WTC11 (cell line): Measurements from ENCODE around the gene AHRR. TPM values are rescaled to one million over a fixed set of nuclear protein-coding genes. Genes with fewer than 3 reads are reported as not detected.

Experiments
- ATF1 ChIP-seq: sonication (generic); formaldehyde crosslinking; IDR thresholded peaks from 2 replicates; pipeline ENCODE4 v1.8.1; 2023; ENCODE audit warnings: mild to moderate bottlenecking, moderate library complexity, missing genetic modification reagents
- CREM ChIP-seq: sonication (generic); formaldehyde crosslinking; IDR thresholded peaks from 2 replicates; pipeline ENCODE4 v1.8.1; 2022; ENCODE audit warnings: mild to moderate bottlenecking, missing genetic modification reagents, moderate library complexity
- GABPB1 ChIP-seq: sonication (generic); formaldehyde crosslinking; IDR thresholded peaks from 2 replicates; pipeline ENCODE4 v1.8.1; 2023; ENCODE audit warnings: mild to moderate bottlenecking, missing genetic modification reagents
- GTF2I ChIP-seq: fragments of 250-450 bp; sonication (Bioruptor Pico); conservative IDR thresholded peaks from 2 replicates; pipeline ENCODE4 v1.4.0; 2021; ENCODE audit warnings: mild to moderate bottlenecking
- KAT7 ChIP-seq: sonication (generic); formaldehyde crosslinking; IDR thresholded peaks from 2 replicates; pipeline ENCODE4 v1.8.1; 2023; ENCODE audit warnings: missing genetic modification reagents, mild to moderate bottlenecking, borderline replicate concordance
- NFYB ChIP-seq: sonication (generic); formaldehyde crosslinking; conservative IDR thresholded peaks from 2 replicates; pipeline ENCODE4 v1.8.0; 2022; ENCODE audit warnings: low read depth, missing genetic modification reagents
- NR2C2 ChIP-seq: sonication (generic); formaldehyde crosslinking; IDR thresholded peaks from 2 replicates; pipeline ENCODE4 v1.8.0; 2022; ENCODE audit warnings: mild to moderate bottlenecking, missing genetic modification reagents
- TCF7 ChIP-seq: sonication (generic); formaldehyde crosslinking; IDR thresholded peaks from 2 replicates; pipeline ENCODE4 v1.8.0; 2022; ENCODE audit warnings: mild to moderate bottlenecking, low read depth, missing genetic modification reagents, moderate library complexity
- TP53 ChIP-seq: sonication (generic); formaldehyde crosslinking; IDR thresholded peaks from 2 replicates; pipeline ENCODE4 v1.8.1; 2023; ENCODE audit warnings: mild to moderate bottlenecking, missing genetic modification reagents
- ZBTB21 ChIP-seq: sonication (generic); formaldehyde crosslinking; IDR thresholded peaks from 2 replicates; pipeline ENCODE4 v1.8.1; 2023; ENCODE audit warnings: mild to moderate bottlenecking, missing genetic modification reagents, borderline replicate concordance
- ZNF232 ChIP-seq: sonication (generic); formaldehyde crosslinking; IDR thresholded peaks from 2 replicates; pipeline ENCODE4 v1.8.0; 2022; ENCODE audit warnings: mild to moderate bottlenecking, missing genetic modification reagents
- ZNF423 ChIP-seq: fragments of 250-450 bp; sonication (Bioruptor Pico); IDR thresholded peaks from 2 replicates; pipeline ENCODE4 v2.1.2; 2022; ENCODE audit warnings: mild to moderate bottlenecking, moderate library complexity
- ZNF671 ChIP-seq: fragments of 250-450 bp; sonication (Bioruptor Pico); IDR thresholded peaks from 2 replicates; pipeline ENCODE4 v1.8.0; 2021; ENCODE audit warnings: mild to moderate bottlenecking
- total RNA-seq: library from RNA; stranded (reverse); gene quantifications from 3 replicates; pipeline ENCODE4 v1.2.3, GENCODE V29; 2021
- TF ChIP-seq, protein P1 (sequence below): sonication (generic); formaldehyde crosslinking; conservative IDR thresholded peaks from 2 replicates; pipeline ENCODE4 v1.8.1; 2022; ENCODE audit warnings: mild to moderate bottlenecking, missing genetic modification reagents
- TF ChIP-seq, protein P2 (sequence below): sonication (generic); formaldehyde crosslinking; IDR thresholded peaks from 2 replicates; pipeline ENCODE4 v1.8.1; 2023; ENCODE audit warnings: mild to moderate bottlenecking, missing genetic modification reagents
- TF ChIP-seq, protein P3 (sequence below): sonication (generic); formaldehyde crosslinking; IDR thresholded peaks from 2 replicates; pipeline ENCODE4 v1.8.1; 2023; ENCODE audit warnings: mild to moderate bottlenecking, missing genetic modification reagents
- TF ChIP-seq, protein P4 (sequence below): sonication (generic); formaldehyde crosslinking; IDR thresholded peaks from 2 replicates; pipeline ENCODE4 v1.8.0; 2022; ENCODE audit warnings: mild to moderate bottlenecking, missing genetic modification reagents
- TF ChIP-seq, protein P5 (sequence below): sonication (generic); formaldehyde crosslinking; IDR thresholded peaks from 2 replicates; pipeline ENCODE4 v1.8.1; 2023; ENCODE audit warnings: mild to moderate bottlenecking, missing genetic modification reagents, moderate library complexity
- TF ChIP-seq, protein P6 (sequence below): fragments of 250-450 bp; sonication (Bioruptor Pico); IDR thresholded peaks from 2 replicates; pipeline ENCODE4 v1.9.0; 2021; ENCODE audit warnings: mild to moderate bottlenecking
- TF ChIP-seq, protein P7 (sequence below): sonication (generic); formaldehyde crosslinking; IDR thresholded peaks from 2 replicates; pipeline ENCODE4 v1.8.1; 2022; ENCODE audit warnings: mild to moderate bottlenecking, missing genetic modification reagents, moderate library complexity, borderline replicate concordance
- TF ChIP-seq, protein P8 (sequence below): sonication (generic); formaldehyde crosslinking; IDR thresholded peaks from 2 replicates; pipeline ENCODE4 v1.8.1; 2023; ENCODE audit warnings: mild to moderate bottlenecking, missing genetic modification reagents, borderline replicate concordance
- TF ChIP-seq, protein P9 (sequence below): sonication (generic); formaldehyde crosslinking; IDR thresholded peaks from 2 replicates; pipeline ENCODE4 v1.8.1; 2022; ENCODE audit warnings: low read depth, missing genetic modification reagents, borderline replicate concordance

AHRR gene
- total RNA-seq, 1 experiment from 2014 or later, result 4.5 TPM

DNA sequence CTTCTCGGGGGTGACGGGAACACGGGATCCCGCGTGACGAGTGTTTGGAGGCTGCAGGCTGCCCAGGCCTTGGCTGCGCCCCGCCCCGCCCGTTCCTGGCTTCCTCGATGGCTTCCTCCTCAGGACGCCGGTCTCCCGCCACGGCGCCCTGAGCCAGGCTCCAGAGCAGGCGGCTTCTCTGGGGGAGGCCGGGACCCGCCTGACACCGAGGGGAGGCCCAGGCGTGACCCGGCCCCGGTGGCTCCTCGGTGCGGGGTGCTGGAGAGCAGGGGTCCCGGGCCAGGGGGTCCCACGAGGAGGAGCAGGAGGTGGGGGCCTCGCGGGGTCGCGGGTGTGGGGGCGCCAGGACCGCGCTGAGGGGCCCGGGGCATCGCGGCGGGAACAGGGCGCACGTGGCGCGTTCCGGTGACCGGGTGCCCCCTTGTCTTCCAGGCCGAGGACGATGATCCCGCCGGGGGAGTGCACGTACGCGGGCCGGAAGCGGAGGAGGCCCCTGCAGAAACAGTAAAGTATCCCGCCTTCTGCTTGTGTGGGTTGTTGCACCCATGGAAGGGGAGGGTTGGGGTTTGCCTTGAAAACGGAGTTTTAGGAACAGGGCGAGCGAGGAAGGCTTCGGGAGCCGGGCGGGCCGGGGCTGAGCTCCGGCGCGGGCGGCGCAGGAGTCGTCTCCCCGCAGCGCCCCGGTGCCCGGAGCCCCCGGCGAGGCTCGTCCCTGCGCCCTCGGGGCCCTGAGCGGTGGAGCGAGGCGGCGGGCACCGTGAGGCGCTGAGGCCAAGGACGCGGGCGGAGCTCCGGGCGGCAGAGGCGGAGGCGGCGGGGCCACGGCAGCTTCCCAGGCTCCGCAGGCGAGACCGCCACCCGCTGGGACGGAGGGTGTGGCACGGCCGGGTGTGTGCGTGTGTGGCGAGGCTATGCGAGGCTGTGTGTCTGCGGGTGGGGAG lies 22.2 kb downstream of the AHRR start (continued):
- TF ChIP-seq, protein P1, sequence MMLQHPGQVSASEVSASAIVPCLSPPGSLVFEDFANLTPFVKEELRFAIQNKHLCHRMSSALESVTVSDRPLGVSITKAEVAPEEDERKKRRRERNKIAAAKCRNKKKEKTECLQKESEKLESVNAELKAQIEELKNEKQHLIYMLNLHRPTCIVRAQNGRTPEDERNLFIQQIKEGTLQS (CRISPR knock-in tag), result no peak
- TF ChIP-seq ZNF232 (CRISPR knock-in tag), result 0 out of 2 replicates have a peak, but pooled peaks have one; percentile 56
- TF ChIP-seq GTF2I (CRISPR knock-in tag), result no peak
- TF ChIP-seq ZNF423 (CRISPR knock-in tag), result peak; percentile 5; the same call in 1 of the 2 replicates
- TF ChIP-seq, protein P2, sequence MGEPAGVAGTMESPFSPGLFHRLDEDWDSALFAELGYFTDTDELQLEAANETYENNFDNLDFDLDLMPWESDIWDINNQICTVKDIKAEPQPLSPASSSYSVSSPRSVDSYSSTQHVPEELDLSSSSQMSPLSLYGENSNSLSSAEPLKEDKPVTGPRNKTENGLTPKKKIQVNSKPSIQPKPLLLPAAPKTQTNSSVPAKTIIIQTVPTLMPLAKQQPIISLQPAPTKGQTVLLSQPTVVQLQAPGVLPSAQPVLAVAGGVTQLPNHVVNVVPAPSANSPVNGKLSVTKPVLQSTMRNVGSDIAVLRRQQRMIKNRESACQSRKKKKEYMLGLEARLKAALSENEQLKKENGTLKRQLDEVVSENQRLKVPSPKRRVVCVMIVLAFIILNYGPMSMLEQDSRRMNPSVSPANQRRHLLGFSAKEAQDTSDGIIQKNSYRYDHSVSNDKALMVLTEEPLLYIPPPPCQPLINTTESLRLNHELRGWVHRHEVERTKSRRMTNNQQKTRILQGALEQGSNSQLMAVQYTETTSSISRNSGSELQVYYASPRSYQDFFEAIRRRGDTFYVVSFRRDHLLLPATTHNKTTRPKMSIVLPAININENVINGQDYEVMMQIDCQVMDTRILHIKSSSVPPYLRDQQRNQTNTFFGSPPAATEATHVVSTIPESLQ (CRISPR knock-in tag), result no peak
- TF ChIP-seq, protein P3, sequence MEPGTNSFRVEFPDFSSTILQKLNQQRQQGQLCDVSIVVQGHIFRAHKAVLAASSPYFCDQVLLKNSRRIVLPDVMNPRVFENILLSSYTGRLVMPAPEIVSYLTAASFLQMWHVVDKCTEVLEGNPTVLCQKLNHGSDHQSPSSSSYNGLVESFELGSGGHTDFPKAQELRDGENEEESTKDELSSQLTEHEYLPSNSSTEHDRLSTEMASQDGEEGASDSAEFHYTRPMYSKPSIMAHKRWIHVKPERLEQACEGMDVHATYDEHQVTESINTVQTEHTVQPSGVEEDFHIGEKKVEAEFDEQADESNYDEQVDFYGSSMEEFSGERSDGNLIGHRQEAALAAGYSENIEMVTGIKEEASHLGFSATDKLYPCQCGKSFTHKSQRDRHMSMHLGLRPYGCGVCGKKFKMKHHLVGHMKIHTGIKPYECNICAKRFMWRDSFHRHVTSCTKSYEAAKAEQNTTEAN, result peak; percentile 78
- no peak for TF ChIP-seq ATF1
- TF ChIP-seq ZBTB21 (CRISPR knock-in tag), result no peak
- TF ChIP-seq GABPB1 (CRISPR knock-in tag), result no peak
- TF ChIP-seq, protein P4, sequence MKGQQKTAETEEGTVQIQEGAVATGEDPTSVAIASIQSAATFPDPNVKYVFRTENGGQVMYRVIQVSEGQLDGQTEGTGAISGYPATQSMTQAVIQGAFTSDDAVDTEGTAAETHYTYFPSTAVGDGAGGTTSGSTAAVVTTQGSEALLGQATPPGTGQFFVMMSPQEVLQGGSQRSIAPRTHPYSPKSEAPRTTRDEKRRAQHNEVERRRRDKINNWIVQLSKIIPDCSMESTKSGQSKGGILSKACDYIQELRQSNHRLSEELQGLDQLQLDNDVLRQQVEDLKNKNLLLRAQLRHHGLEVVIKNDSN (CRISPR knock-in tag), result peak; percentile 26; the same call in 1 of the 2 replicates
- TF ChIP-seq, protein P5, sequence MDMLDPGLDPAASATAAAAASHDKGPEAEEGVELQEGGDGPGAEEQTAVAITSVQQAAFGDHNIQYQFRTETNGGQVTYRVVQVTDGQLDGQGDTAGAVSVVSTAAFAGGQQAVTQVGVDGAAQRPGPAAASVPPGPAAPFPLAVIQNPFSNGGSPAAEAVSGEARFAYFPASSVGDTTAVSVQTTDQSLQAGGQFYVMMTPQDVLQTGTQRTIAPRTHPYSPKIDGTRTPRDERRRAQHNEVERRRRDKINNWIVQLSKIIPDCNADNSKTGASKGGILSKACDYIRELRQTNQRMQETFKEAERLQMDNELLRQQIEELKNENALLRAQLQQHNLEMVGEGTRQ (CRISPR knock-in tag), result no peak; the same call in 1 of the 2 replicates
- no peak for TF ChIP-seq TP53 (CRISPR knock-in tag)
- no peak for TF ChIP-seq KAT7 (CRISPR knock-in tag)
- TF ChIP-seq, protein P6, sequence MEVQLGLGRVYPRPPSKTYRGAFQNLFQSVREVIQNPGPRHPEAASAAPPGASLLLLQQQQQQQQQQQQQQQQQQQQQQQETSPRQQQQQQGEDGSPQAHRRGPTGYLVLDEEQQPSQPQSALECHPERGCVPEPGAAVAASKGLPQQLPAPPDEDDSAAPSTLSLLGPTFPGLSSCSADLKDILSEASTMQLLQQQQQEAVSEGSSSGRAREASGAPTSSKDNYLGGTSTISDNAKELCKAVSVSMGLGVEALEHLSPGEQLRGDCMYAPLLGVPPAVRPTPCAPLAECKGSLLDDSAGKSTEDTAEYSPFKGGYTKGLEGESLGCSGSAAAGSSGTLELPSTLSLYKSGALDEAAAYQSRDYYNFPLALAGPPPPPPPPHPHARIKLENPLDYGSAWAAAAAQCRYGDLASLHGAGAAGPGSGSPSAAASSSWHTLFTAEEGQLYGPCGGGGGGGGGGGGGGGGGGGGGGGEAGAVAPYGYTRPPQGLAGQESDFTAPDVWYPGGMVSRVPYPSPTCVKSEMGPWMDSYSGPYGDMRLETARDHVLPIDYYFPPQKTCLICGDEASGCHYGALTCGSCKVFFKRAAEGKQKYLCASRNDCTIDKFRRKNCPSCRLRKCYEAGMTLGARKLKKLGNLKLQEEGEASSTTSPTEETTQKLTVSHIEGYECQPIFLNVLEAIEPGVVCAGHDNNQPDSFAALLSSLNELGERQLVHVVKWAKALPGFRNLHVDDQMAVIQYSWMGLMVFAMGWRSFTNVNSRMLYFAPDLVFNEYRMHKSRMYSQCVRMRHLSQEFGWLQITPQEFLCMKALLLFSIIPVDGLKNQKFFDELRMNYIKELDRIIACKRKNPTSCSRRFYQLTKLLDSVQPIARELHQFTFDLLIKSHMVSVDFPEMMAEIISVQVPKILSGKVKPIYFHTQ (CRISPR knock-in tag), result no peak
- TF ChIP-seq, protein P7, sequence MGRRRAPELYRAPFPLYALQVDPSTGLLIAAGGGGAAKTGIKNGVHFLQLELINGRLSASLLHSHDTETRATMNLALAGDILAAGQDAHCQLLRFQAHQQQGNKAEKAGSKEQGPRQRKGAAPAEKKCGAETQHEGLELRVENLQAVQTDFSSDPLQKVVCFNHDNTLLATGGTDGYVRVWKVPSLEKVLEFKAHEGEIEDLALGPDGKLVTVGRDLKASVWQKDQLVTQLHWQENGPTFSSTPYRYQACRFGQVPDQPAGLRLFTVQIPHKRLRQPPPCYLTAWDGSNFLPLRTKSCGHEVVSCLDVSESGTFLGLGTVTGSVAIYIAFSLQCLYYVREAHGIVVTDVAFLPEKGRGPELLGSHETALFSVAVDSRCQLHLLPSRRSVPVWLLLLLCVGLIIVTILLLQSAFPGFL (CRISPR knock-in tag), result no peak
- 0 out of 2 replicates have a peak, but pooled peaks have one; percentile 17 for TF ChIP-seq NFYB (CRISPR knock-in tag)
- TF ChIP-seq, protein P8, sequence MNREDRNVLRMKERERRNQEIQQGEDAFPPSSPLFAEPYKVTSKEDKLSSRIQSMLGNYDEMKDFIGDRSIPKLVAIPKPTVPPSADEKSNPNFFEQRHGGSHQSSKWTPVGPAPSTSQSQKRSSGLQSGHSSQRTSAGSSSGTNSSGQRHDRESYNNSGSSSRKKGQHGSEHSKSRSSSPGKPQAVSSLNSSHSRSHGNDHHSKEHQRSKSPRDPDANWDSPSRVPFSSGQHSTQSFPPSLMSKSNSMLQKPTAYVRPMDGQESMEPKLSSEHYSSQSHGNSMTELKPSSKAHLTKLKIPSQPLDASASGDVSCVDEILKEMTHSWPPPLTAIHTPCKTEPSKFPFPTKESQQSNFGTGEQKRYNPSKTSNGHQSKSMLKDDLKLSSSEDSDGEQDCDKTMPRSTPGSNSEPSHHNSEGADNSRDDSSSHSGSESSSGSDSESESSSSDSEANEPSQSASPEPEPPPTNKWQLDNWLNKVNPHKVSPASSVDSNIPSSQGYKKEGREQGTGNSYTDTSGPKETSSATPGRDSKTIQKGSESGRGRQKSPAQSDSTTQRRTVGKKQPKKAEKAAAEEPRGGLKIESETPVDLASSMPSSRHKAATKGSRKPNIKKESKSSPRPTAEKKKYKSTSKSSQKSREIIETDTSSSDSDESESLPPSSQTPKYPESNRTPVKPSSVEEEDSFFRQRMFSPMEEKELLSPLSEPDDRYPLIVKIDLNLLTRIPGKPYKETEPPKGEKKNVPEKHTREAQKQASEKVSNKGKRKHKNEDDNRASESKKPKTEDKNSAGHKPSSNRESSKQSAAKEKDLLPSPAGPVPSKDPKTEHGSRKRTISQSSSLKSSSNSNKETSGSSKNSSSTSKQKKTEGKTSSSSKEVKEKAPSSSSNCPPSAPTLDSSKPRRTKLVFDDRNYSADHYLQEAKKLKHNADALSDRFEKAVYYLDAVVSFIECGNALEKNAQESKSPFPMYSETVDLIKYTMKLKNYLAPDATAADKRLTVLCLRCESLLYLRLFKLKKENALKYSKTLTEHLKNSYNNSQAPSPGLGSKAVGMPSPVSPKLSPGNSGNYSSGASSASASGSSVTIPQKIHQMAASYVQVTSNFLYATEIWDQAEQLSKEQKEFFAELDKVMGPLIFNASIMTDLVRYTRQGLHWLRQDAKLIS (CRISPR knock-in tag), result no peak
- peak; percentile 77; the same call in 1 of the 2 replicates for TF ChIP-seq TCF7 (CRISPR knock-in tag)
- TF ChIP-seq, protein P9, sequence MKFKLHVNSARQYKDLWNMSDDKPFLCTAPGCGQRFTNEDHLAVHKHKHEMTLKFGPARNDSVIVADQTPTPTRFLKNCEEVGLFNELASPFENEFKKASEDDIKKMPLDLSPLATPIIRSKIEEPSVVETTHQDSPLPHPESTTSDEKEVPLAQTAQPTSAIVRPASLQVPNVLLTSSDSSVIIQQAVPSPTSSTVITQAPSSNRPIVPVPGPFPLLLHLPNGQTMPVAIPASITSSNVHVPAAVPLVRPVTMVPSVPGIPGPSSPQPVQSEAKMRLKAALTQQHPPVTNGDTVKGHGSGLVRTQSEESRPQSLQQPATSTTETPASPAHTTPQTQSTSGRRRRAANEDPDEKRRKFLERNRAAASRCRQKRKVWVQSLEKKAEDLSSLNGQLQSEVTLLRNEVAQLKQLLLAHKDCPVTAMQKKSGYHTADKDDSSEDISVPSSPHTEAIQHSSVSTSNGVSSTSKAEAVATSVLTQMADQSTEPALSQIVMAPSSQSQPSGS (CRISPR knock-in tag), result no peak
- TF ChIP-seq CREM (CRISPR knock-in tag), result no peak
- TF ChIP-seq NR2C2, result no peak; the same call in 1 of the 2 replicates
- no peak for TF ChIP-seq ZNF671 (CRISPR knock-in tag)
